GDM1 (cell line): Measurements from ENCODE around the gene MAGI1.
"Not testable (repeated sequence)": the region's sequence is repeated elsewhere in the genome, so short reads cannot be mapped to it uniquely, and the experiment has no call there.

ENCODE experiments used
- DNase-seq: peaks from one replicate; lab custom pipeline; 2025; lab: John Stamatoyannopoulos, UW

Gene MAGI1

DNA sequence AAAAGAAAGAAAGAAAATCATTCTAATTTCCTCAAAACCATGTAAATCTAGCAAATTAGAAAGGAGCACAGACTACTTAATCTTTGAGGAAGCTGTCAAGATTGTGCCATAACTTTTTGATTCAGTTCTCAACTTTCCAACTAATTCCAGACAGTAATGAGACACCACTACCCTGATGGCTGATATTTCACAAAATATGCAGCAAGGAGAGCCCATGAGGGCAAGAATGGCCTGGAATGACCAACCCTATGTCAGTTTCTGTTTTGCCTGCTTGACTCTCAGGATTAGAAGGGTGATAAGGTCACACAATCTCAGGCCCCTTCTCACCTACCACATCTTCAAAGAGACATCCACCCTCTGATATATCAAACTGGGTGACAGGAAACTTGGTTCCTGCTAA, 134.7 kb downstream of the MAGI1 start:
- DNase-seq = no peak

GRCh38 chr3:65902304-65902793, 136.4 kb downstream of the MAGI1 start:
- no peak for DNase-seq

GRCh38 chr3:65901226-65901625, 137.5 kb downstream of the MAGI1 start:
- no peak for DNase-seq

DNA sequence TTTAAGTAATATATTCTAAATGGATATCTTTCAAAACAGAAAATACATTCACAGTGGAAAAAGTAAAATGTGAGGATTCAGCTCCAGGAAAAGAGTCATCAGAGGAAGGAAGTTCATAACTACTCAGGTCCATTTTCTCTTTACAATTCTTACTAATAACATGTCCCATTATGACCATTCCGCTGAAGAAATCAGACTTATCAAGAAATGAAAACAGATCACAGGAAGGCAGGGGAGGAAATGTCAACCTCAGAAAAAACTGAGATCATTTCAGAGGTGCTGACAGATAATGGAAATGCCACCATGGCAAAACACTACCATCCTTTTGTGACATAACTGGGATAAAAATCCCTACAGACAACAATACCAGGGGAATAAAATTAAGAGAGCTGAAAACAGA, 139.5 kb downstream of the MAGI1 start:
- no peak for DNase-seq

DNA sequence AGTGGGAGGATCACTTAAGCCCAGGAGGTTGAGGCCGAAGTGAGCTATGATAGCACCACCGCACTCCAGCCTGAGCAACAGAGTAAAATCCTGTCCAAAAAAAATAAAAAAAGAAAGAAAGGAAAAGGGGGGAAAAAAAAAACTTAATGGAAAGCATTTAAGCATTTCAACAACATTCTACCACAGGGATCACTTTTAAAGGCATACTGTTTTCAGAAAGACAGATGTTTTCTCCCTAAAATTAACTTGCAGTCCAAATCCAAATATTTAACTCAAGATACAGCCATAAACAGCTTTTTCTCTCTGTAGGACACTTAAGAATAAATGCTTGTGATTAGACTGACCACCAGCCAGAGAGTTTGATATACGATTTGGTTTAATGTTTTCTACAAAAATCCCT, 141.0 kb downstream of the MAGI1 start:
- DNase-seq = no peak

GRCh38 chr3:65896321-65896720, 142.4 kb downstream of the MAGI1 start:
- no peak for DNase-seq

DNA sequence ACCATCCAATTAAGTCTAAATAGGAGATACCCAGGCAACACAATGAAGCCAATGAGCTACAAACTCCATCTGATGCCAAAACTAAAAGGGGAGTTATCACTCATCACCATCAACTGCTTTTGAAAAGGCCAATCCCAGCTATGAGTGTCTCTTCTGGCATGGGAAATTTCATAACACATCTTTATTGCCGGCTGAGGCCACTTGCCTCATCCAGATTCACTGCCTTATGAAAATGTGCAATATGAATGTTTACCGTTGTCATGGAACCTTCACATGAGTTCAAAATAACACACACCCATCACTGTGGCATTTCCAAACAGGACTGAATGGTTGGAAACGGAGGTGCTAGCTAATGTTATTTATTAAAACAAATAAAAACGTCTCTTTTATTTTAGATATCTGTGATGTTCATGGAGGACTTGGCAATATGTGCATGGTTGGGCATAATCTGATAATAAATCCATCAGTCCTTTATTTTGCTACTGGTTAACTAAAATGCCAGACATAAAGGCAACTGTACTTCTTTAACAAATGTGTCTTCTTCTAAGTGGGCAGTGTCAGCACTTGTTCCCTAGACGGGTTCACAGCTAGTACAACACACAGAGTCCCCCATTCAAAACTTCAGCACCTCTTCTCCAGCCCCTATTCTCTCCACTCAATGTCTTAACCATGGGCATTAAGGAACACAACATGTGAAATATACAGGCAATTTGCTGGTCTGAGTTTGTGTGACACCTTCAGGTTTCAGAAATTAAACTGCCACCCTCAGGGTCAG, 143.9 kb downstream of the MAGI1 start:
- DNase-seq = no peak

- DNase-seq = no peak
These were observed 144.6 kb downstream of the MAGI1 start for GRCh38 chr3:65894126-65894525.

- DNase-seq = no peak
These were observed 145.1 kb downstream of the MAGI1 start for GRCh38 chr3:65893631-65894030.

- DNase-seq = not testable (repeated sequence)
These were observed 147.2 kb downstream of the MAGI1 start for GRCh38 chr3:65891477-65891876.

DNA sequence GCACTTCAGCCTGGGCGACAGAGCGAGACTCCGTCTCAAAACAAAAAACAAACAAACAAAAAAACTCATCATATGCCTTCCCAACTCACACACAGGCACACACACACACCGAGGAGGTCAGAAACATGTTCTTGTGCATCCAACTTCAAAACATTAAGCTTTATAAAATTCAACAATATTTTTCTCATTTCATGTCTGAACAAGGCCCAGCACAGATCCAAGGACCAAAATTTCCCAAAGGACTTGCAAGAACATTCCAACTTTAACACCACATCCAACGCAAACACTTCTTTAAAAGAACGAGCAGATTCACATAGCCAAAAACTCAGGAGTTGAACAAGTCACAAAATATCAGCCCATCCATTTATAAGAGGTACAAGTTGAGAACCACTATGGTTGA, 148.4 kb downstream of the MAGI1 start:
- DNase-seq = no peak

- no peak for DNase-seq
These were observed 149.0 kb downstream of the MAGI1 start for GRCh38 chr3:65889707-65890099.

DNA sequence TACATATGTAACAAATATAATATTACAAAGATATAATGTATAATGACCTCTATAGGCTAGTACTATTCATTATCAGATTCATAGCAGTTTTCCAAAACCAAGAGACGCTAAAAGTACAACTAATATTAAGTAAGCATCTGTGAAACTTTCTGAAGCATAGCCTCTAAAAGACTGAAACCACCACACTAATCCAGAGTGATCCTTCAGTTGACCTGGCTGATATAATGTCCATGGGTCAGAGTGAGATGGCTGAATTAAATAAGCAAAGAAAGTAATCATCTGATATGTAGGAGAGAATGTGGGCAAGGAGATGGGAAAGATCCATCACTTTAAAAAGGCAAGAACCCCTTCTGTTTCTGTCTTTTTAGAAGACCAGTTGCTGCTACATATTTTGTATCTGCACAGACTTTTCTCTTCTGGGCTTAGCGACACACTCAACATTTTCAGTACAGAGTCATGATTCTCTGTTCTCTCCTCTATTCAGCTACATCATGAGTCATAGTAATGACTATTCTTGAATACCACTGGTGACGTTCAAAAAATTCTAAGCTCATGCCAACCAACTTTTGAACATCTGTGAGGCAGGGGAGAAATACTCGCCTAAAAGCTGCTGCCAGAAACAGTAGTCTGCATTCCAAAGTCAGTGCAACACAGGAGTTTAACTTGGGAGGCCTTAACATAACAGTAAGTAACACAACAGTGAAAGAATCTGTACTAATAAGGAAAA, 149.6 kb downstream of the MAGI1 start:
- no peak for DNase-seq

DNA sequence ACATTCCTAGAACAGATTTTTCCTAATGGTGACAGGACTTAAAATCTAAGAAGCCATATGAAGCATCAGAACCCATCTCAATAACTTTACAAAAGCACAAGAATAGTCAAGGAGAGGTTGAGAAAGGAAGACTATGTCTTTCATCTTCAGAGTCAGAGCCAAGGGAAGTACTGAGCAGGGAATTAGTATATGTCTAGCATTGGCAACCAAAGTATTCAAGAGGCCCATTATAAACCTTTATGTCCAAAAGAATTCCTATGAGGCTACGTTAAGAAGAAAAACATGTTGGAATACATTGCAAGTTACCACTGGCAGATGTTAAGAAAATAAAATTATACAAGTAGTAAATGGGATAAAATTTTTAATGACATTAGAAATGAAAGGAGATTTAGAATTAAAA, 150.5 kb downstream of the MAGI1 start:
- DNase-seq = no peak

DNA sequence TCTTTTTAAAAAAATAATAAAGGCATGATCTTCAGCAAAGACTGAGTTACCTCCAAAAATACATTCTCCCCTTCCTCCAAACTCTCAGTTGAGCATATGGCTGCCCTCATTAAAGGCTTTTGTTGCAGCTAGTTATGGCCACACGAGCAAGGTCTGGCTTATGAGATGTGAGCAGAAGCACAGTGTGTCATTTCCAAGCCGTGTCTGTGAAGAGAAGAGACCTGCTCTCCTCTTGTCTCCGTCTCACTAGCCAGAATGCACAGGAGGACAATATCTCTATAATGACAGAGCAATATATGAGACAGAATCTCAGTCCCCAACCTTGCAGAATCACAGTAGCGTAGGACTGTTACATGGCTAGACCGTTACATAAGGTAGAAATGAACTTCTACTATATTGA, 152.3 kb downstream of the MAGI1 start:
- no peak for DNase-seq

- DNase-seq = no peak
These were observed 154.6 kb downstream of the MAGI1 start for GRCh38 chr3:65884071-65884470.

- no peak for DNase-seq
These were observed 155.1 kb downstream of the MAGI1 start for GRCh38 chr3:65883613-65884012.

DNA sequence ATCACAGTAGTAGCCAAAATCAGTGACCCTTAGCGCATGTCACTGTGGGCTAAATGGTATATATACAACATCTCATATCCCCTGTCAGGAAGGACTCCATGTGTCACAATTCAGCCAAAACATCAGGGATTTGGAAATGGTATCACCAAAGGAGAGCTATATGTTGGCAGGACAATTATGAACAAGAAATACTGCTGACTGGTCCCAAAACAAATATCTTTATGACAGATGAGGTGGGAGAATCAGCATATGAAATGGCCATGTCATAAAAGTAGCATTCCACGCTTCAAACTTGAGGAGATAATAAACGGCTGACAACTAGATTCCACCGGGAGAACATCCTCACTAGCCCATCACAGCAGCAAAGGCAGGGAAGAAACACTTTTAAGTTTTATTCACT, 158.4 kb downstream of the MAGI1 start:
- DNase-seq = no peak

DNA sequence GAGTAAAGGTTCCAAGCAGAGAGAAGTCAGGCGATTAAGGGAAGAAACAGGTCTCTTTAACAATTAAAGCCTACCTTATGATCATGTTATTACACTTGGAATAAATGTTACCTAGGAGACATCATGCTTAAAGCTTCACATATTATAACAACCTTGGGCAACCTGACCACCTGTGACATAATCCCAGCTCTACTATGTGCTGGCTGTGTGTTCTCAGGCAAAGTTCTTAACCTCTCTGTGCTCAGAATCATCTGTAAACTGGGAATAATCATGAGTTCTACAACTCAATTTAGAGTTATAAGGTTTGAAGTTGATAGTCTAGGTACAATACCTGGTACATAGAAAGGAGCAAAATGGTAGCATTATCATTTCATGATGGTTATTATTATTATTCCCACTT, 159.3 kb downstream of the MAGI1 start:
- no peak for DNase-seq

- DNase-seq = no peak
These were observed 159.9 kb downstream of the MAGI1 start for GRCh38 chr3:65878831-65879230.

GRCh38 chr3:65877160-65877559, 161.6 kb downstream of the MAGI1 start:
- DNase-seq = no peak

GRCh38 chr3:65876028-65876420, 162.7 kb downstream of the MAGI1 start:
- DNase-seq = no peak

GRCh38 chr3:65875393-65876027, 163.2 kb downstream of the MAGI1 start:
- DNase-seq = no peak
